ENCODE results near the gene OR6B1.
"Not testable (repeated sequence)": the region's sequence is repeated elsewhere in the genome, so short reads cannot be mapped to it uniquely, and the experiment has no call there.

OR6B1 gene

GRCh38 chr7:144004703-144005102 lies 4.6 kb downstream of the OR6B1 start:
- DNase-seq (ENCODE audit: low read depth in 4 of 4, low spot score in 1 of 4), result no peak

DNA sequence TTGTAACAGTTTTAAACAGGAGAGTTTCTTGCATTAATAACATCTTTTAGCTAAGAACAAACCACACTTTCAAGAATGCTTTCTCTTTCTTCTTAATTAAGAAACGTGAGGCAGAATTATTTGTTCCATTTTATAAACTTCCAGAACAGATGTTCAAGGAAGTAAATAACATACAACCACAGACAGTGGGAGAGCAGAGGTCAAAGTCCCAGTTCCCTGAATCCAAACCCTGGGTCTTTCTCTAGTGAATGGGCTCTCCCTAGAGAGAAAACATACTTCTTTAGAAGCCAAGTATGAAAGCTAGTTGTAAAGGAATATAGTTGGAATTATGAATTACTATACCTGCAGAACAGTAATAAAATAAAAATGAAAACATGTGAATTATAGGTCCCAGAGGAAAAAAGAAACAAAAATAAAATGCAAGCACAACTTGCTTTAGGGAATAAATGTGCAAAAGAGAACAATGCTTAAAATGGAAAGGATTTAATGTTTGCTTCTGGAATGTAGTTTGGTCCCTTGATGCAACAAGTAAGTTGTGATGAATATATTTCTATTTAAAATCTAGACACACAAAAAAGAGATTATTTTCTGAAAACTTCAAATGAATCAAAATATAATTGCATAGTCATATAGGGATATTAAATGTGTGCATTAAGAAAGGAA lies 6.0 kb downstream of the OR6B1 start:
- DNase-seq (ENCODE audit: low read depth in 4 of 4, low spot score in 1 of 4), result no peak

DNA sequence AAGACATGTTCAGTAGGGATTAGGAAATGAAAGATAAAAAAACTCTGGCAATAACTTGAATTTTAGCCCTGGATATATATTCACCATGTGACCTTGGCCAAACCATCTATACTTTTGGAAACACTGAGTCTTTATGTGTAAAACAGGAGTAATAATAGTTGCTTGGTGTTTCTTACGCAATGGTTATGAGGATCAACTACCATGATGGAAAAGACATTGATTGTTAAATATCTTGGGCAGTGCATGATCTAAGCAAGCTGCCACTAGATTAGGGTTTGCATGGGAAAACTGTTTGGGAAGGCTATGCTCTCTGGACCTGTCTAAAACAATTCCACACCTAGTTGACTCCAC lies 6.5 kb downstream of the OR6B1 start:
- no peak for DNase-seq (ENCODE audit: low read depth in 4 of 4, low spot score in 1 of 4)

- DNase-seq (ENCODE audit: low read depth in 4 of 4, low spot score in 1 of 4), result no peak
Observed at GRCh38 chr7:144009361-144009760, 9.2 kb downstream of the OR6B1 start.

GRCh38 chr7:144010061-144010460 lies 9.9 kb downstream of the OR6B1 start:
- not testable (repeated sequence) for DNase-seq (ENCODE audit: low read depth in 4 of 4, low spot score in 1 of 4)

DNA sequence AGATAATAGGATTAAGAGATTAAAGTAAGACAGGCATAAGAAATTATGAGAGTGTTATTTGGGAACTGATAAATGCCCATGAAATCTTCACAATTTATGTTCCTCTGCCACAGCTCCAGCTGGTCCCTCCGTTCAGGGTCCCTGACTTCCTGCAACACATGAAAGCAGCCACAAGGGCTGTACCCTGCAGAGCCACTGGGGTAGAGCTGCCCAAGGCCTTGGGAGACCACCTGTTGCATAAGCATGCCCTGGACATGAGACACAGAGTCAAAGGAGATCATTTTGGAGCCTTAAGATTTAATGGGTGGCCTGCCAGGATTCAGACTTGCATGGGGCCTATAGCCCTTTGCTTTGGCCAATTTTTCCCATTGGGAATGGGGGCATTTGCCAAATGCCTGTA lies 10.7 kb downstream of the OR6B1 start:
- DNase-seq (ENCODE audit: low read depth in 4 of 4, low spot score in 1 of 4), result not testable (repeated sequence)

DNA sequence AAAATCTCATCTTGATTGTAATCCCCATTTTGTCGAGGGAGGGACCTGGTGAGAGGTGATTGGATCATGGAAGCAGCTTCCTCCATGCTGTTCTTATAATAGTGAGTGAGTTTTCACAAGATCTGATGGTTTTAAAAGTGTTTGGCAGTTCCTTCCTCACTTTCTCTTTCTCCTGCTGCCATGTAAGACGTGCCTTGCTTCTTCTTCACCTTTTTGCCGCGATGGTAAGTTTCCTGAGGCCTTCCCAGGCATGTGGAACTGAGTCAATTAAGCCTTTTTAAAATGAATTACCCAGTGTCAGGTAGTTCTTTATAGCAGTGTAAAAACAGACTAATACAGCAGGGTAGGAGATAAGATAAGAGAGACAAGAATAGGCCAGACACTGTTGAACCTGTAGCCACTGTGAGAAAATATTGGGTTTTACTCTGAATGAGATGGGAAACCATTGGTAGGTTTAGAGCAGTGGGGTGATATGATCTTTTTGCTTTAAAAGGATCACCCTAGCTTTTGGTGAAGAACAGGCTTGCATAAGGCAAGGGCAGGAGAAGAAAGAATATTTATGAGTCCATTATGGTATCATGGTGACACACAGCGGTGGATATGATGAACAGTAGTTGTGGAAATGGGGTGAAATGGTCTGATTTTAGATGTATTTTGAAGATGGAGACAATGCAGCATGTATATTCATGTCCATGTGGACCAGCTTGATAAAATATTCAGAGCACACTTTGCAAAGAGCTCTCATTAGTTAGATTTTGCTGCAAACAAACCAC lies 11.5 kb downstream of the OR6B1 start:
- no peak for DNase-seq (ENCODE audit: low read depth in 4 of 4, low spot score in 1 of 4)

DNA sequence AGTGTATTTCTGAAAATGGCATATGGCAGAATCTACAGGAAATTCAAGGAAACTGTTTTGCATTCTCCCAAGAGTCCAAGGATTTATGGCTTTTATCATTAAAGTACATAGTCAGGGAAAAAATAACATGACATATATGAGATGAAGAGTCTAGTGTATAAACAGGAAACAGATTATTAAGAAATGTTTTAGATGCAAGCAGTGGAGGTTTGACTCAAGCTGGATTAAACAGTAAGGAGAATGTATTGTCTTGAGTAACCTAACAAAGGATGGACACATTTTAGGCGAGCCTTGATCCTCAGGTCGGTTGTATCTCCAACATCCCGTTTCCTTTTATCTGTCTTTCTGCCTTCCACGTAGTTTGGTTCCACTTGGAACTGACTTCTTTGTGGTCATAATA lies 17.9 kb downstream of the OR6B1 start:
- DNase-seq (ENCODE audit: low read depth in 4 of 4, low spot score in 1 of 4), result no peak

DNA sequence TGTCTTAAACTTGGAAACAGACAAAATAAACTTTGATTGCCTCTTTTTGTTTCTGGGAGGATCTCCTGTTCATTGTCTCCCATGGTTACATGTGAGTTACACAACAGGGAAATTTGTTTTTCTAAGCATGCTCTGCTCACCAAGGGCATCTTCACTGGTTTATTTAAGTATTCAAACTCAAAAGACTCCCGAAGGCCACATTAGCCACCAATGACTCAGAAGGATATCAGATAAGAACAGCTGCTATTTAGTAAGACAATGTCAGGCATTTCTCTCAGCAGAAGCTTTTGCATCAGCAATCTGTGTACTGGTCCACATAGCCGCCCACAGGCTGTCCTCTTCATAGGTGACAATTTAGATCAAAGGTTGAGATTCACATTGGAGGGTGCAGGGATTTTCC lies 19.3 kb downstream of the OR6B1 start:
- no peak for DNase-seq (ENCODE audit: low read depth in 4 of 4, low spot score in 1 of 4)

- no peak for DNase-seq (ENCODE audit: low read depth in 4 of 4, low spot score in 1 of 4)
Observed at GRCh38 chr7:144020340-144020739, 20.2 kb downstream of the OR6B1 start.

DNA sequence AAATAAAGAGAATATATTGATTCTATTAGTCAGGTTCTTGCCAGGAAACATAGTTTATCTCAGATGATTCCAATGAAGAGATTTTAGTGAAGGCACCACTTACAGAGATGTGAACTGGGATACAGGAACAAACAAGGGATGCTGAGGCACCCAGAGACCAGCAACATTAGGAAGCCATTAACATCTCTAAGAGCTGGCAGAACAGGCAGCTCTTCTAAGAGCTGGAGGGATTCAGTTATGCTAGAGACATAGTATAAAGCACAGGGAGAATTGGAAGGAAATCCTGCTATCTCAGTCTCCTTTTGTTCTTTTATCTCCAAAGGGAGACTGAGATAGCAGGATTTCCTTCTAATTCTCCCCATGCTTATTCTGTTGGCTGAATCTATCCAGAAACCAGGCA lies 22.0 kb downstream of the OR6B1 start:
- no peak for DNase-seq (ENCODE audit: low read depth in 4 of 4, low spot score in 1 of 4)

- no peak for DNase-seq (ENCODE audit: low read depth in 4 of 4, low spot score in 1 of 4)
Observed at GRCh38 chr7:144023171-144023827, 23.2 kb downstream of the OR6B1 start.

DNA sequence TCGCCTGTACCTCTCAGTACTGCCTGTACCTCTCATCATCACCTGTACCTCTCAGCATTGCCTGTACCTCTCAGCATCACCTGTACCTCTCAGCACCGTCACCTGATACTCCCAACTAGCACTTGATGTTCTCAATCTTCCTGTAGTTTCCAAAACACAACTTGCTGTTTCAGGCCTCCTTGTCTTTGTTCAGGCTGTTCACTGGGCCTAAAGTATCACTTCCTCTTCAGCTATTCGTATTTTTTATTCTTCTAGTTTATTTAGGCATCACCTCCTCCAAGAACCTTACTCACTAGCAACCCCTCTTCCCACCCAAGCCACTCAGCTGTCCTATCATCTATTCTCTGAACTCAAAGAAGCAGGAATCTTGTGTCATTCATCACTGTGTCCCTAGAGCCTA lies 24.1 kb downstream of the OR6B1 start:
- DNase-seq (ENCODE audit: low read depth in 4 of 4, low spot score in 1 of 4), result no peak

DNA sequence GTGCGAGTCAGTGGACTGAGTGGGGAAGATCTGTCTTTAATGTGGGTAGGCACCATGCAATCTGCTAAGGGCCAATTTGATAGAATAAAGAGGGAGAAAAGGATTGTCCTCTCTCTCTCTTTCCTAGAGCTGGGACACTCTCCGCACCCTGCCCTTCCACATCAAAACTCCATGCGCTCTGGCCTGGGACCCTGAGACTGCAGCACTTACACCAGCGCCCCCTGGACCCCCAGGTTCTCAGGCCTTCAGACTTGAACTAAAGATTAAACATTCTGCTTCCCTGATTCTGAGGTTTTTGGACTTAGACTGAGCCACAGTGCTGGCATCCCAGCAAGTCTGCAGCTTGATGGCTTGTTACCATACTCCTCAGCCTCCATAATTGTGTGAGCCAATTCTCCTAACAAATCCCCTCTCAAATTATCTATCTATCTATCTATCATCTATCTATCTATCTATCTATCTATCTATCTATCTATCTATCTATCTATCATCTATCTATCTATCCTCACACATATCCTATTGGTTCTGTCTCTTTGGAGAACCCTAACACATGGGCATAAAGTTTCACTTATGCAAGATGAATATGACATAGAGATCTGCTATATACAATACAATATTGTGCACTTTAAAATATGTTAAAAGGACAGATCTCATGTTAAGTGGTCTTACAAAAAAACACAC lies 26.2 kb downstream of the OR6B1 start:
- no peak for DNase-seq (ENCODE audit: low read depth in 4 of 4, low spot score in 1 of 4)

DNA sequence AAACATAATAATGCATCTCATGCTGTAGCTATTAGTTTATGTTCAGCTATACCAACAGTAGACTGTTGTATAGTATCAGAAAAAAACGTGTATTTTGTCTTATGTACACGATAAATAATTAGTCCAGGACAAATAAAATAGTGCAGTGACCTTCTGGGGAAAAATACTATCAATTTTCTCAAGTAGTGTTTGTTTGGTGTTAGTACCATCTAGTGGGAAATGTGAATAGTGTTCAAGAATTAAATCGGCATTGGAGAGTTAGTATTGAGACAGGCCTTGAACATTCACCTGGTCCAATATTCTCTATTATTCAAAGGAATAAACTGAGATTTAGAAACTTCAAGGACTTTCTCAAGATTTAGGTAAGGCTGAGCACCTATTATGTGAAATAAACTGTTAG lies 26.9 kb downstream of the OR6B1 start:
- DNase-seq (ENCODE audit: low read depth in 4 of 4, low spot score in 1 of 4), result no peak

- DNase-seq (ENCODE audit: low read depth in 4 of 4, low spot score in 1 of 4), result no peak
Observed at GRCh38 chr7:144027974-144028373, 27.9 kb downstream of the OR6B1 start.

GRCh38 chr7:144028547-144028946 lies 28.4 kb downstream of the OR6B1 start:
- no peak for DNase-seq (ENCODE audit: low read depth in 4 of 4, low spot score in 1 of 4)

GRCh38 chr7:144032516-144032915 lies 32.4 kb downstream of the OR6B1 start:
- no peak for DNase-seq (ENCODE audit: low read depth in 4 of 4, low spot score in 1 of 4)

- DNase-seq (ENCODE audit: low read depth in 4 of 4, low spot score in 1 of 4), result no peak
Observed at GRCh38 chr7:144032985-144033709, 33.0 kb downstream of the OR6B1 start.

GRCh38 chr7:144035385-144035784 lies 35.3 kb downstream of the OR6B1 start:
- DNase-seq (ENCODE audit: low read depth in 4 of 4, low spot score in 1 of 4), result no peak

GRCh38 chr7:144036302-144036885 lies 36.3 kb downstream of the OR6B1 start:
- DNase-seq (ENCODE audit: low read depth in 4 of 4, low spot score in 1 of 4), result no peak
